ENCODE data around the gene C9orf85. TPM values are rescaled to one million over a fixed set of nuclear protein-coding genes. Genes with fewer than 3 reads are reported as not detected.

Gene C9orf85
- total and polyA plus RNA-seq, 10 of the 15 experiments (the other 5 are each of a cell fraction or from before 2014, with no cell fraction given) = 9.1 to 22.6 (median 16.4) TPM

DNA sequence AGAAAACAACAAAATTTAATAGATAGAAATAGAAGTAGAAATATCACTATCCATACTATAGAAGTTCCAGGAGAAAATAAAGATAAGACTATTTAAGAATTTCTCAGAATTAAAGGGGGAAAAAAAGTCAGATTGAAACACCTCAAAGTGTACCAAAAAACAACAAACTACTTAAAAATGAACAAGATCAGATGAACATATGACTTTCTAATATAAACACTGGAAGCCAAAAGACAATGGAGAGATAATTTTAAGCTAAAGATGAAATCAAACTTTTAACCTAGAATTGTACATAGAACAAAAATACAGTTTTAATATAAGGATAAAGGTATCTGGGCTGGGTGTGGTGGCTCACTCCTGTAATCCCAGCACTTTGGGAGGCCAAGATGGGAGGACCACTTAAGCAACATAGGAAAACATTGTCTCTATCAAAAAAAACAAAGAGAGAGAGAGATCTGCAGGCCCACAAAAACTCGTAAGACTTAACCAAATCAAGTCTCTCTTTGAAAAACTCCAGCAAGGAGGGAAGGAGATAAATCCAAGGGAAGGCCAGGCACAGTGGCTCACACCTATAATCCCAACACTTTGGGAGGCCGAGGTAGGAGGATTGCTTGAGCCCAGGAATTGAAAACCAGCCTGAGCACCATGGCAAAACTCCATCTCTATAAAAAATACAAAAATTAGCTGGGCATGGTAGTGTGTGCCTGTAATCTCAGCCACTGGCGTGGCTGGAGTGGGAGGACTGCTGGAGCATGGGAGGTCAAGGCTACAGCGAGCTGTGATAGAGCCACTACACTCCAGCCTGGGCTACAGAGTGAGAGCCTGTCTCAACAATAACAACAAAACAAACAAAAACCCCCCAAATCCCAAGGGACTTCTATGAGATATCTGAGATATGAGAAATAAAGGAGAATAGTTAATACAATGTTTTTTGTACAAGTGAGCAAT, 32.8 kb upstream of the C9orf85 start:
- intact Hi-C loops (cut with micrococcal nuclease; ENCODE audit: unreplicated experiment) = no loop called here
- no peak for FAIRE-seq

DNA sequence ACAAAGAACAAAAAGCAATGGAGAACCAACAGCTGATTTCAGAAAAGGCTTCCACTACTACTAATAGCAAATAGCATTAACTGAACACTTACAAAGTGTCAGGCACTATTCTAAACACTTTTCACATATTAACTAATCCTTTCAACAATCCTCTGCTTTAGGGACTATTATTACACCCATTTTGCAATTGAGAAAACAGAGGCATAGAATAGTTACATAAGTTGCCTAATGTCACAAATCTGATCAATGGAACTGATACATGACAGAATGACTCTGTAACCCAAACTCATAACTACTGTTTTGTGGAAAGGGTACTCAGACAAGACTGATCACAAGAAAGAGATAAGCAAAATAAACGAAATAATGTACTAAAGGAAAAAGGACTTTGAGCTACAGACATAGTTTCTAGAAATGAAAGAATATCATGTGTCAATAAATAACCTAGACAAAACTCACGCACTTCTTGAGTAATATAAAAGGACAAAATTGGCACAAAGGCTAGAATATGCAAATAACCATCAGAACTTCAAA, 31.7 kb upstream of the C9orf85 start:
- no peak for DNase-seq (ENCODE audit: low read depth, low spot score)
- H3K4me1 ChIP-seq (ENCODE audit: control insufficient read depth, insufficient read depth, low read length) = no peaks in the 10 kb centered on the region
- peaks cover 23% of the 10 kb centered on the region for H3K9me3 ChIP-seq (replicated peaks; ENCODE audit: control insufficient read depth, insufficient read depth, low read length)
- ChIA-PET POLR2A (no interaction called here), RAD21 (ENCODE audit: unreplicated experiment) (no interaction called here), CTCF (no interaction called here), SMC1A (ENCODE audit: uncharacterized antibody, unreplicated experiment) (interaction anchor here (0.6 to 0.8 kb wide), 2 partner anchors 8 to 47 kb away, joined by 3 read pairs; no protein-coding TSS in a partner anchor)
- H3K4me2 ChIP-seq (ENCODE audit: control insufficient read depth, insufficient read depth) = no peak overlapping the region
- intact Hi-C loops (cut with micrococcal nuclease; ENCODE audit: unreplicated experiment) = no loop called here
- no peak for FAIRE-seq
- H3K27me3 ChIP-seq (replicated peaks in 1 of 2; ENCODE audit: control insufficient read depth in 2 of 2, insufficient read depth in 2 of 2, low read length in 1 of 2) = no peaks in the 10 kb centered on the region
- peaks cover 0 to 2% of the 10 kb centered on the region in 2 experiments; a peak in 1 of 4 replicates for H3K36me3 ChIP-seq (ENCODE audit: control insufficient read depth in 2 of 2, insufficient read depth in 2 of 2, low read length in 1 of 2)
- no TSS peak for BruUV-seq (replicated peaks)
- WGBS (ENCODE audit: insufficient coverage, insufficient replicate concordance, low lambda C conversion rate, missing lambda C conversion rate) = 97% methylated on average over 2 of the region's 2 CpGs
- no peaks in the 10 kb centered on the region for H4K20me1 ChIP-seq (ENCODE audit: control insufficient read depth, insufficient read depth)
- in situ Hi-C loops (cut with MboI) = no loop called here
- no peak overlapping the region for H3K4me3 ChIP-seq
- H3K79me2 ChIP-seq (ENCODE audit: control insufficient read depth, insufficient read depth, low read length) = peaks cover 19% of the 10 kb centered on the region
- ATAC-seq = no peak
- H3K27ac ChIP-seq (ENCODE audit: control insufficient read depth, insufficient read depth) = no peak overlapping the region
- no peak overlapping the region for H2AFZ ChIP-seq (ENCODE audit: control insufficient read depth, low read depth, low read length)
- no peak overlapping the region for H3K9ac ChIP-seq (ENCODE audit: control insufficient read depth, insufficient read depth, low read length)
- TF ChIP-seq STAT3 (IDR thresholded peaks at IDR 0.05; ENCODE audit: low read depth, low read length) (no peak), NFYB (IDR thresholded peaks at IDR 0.05; ENCODE audit: insufficient read depth, low read depth, low read length) (no peak), DPF2 (IDR thresholded peaks at IDR 0.05) (no peak), HCFC1 (IDR thresholded peaks at IDR 0.05; ENCODE audit: low read length) (no peak), E2F8 (IDR thresholded peaks at IDR 0.05; ENCODE audit: low read depth, partially characterized antibody) (no peak), RB1 (IDR thresholded peaks at IDR 0.05; ENCODE audit: borderline replicate concordance) (no peak), ZNF217 (IDR thresholded peaks at IDR 0.05) (no peak)
- TF ChIP-seq, protein P1, sequence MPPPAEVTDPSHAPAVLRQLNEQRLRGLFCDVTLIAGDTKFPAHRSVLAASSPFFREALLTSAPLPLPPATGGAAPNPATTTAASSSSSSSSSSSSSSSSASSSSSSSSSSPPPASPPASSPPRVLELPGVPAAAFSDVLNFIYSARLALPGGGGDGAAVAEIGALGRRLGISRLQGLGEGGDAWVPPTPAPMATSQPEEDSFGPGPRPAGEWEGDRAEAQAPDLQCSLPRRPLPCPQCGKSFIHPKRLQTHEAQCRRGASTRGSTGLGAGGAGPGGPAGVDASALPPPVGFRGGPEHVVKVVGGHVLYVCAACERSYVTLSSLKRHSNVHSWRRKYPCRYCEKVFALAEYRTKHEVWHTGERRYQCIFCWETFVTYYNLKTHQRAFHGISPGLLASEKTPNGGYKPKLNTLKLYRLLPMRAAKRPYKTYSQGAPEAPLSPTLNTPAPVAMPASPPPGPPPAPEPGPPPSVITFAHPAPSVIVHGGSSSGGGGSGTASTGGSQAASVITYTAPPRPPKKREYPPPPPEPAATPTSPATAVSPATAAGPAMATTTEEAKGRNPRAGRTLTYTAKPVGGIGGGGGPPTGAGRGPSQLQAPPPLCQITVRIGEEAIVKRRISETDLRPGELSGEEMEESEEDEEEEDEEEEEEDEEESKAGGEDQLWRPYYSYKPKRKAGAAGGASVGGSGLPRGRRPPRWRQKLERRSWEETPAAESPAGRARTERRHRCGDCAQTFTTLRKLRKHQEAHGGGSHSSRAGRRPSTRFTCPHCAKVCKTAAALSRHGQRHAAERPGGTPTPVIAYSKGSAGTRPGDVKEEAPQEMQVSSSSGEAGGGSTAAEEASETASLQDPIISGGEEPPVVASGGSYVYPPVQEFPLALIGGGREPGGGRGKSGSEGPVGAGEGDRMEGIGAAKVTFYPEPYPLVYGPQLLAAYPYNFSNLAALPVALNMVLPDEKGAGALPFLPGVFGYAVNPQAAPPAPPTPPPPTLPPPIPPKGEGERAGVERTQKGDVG (CRISPR knock-in tag; IDR thresholded peaks at IDR 0.05) = no peak

More for the DNA sequence above, 32.8 kb upstream of the C9orf85 start:
- ChIA-PET CTCF (interaction anchor here (1.0 kb wide), 1 partner anchor 160 kb away, joined by 3 read pairs; no protein-coding TSS in a partner anchor), POLR2A (interaction anchor here (0.7 to 0.9 kb wide), 2 partner anchors 10 to 16 kb away, joined by 3 to 4 read pairs; no protein-coding TSS in a partner anchor), RAD21 (ENCODE audit: unreplicated experiment) (no interaction called here), SMC1A (ENCODE audit: uncharacterized antibody, unreplicated experiment) (interaction anchor here (0.6 to 1.5 kb wide), 5 partner anchors 7 to 109 kb away, joined by 3 to 6 read pairs (median 3); no protein-coding TSS in a partner anchor)
- Histone ChIP-seq H3K9me3 (replicated peaks; ENCODE audit: control insufficient read depth, insufficient read depth, low read length) (peaks cover 18% of the 10 kb centered on the region), H3K4me3 (no peak overlapping the region), H3K4me2 (ENCODE audit: control insufficient read depth, insufficient read depth) (no peak overlapping the region), H3K4me1 (ENCODE audit: control insufficient read depth, insufficient read depth, low read length) (no peaks in the 10 kb centered on the region), H3K27me3 (replicated peaks in 1 of 2; ENCODE audit: control insufficient read depth in 2 of 2, insufficient read depth in 2 of 2, low read length in 1 of 2) (no peaks in the 10 kb centered on the region), H3K79me2 (ENCODE audit: control insufficient read depth, insufficient read depth, low read length) (peaks cover 19% of the 10 kb centered on the region), H3K9ac (ENCODE audit: control insufficient read depth, insufficient read depth, low read length) (no peak overlapping the region), H3K27ac (ENCODE audit: control insufficient read depth, insufficient read depth) (no peak overlapping the region), H4K20me1 (ENCODE audit: control insufficient read depth, insufficient read depth) (no peaks in the 10 kb centered on the region), H3K36me3 (ENCODE audit: control insufficient read depth in 2 of 2, insufficient read depth in 2 of 2, low read length in 1 of 2) (peaks cover 0 to 6% of the 10 kb centered on the region in 2 experiments; a peak in 1 of 4 replicates), H2AFZ (ENCODE audit: control insufficient read depth, low read depth, low read length) (no peak overlapping the region)
- no peak for TF ChIP-seq GATAD2B (conservative IDR thresholded peaks at IDR 0.05; ENCODE audit: low read depth)
- TF ChIP-seq CBX5 (IDR thresholded peaks at IDR 0.05; ENCODE audit: low read depth) = peak; percentile 96
- 91% methylated on average over 4 of the region's 4 CpGs for WGBS (ENCODE audit: insufficient coverage, insufficient replicate concordance, low lambda C conversion rate, missing lambda C conversion rate)
- DNase-seq (ENCODE audit: low read depth, low spot score) = no peak
- no TSS peak for BruUV-seq (replicated peaks)
- no peak for ATAC-seq
- in situ Hi-C loops (cut with MboI) = no loop called here
